Thymus (tissue), 11 donors: Measurements from ENCODE around the gene EFEMP2. TPM values are rescaled to one million over a fixed set of nuclear protein-coding genes. Genes with fewer than 3 reads are reported as not detected.

Experiments used
- DNase-seq, 9 donors: peaks; one replicate each; pipeline ENCODE4 v3.0.0-alpha.2; 2013; ENCODE audit warnings: low spot score in 9 of 9, low read depth in 6 of 9, missing footprints in 1 of 9
- H3K27ac ChIP-seq, 2 donors: one replicate each; pipeline ENCODE4 v1.5.1; 2013; ENCODE audit warnings: control low read depth in 1 of 2, low read depth in 1 of 2, low read length in 1 of 2, mild to moderate bottlenecking in 1 of 2, moderate library complexity in 1 of 2
- H3K27me3 ChIP-seq, 2 donors: one replicate each; pipeline ENCODE4 v1.5.1; 2013; ENCODE audit warnings: low read length in 1 of 2; ENCODE audit not compliant: control insufficient read depth in 2 of 2, insufficient read depth in 1 of 2
- H3K36me3 ChIP-seq, 2 donors: one replicate each; pipeline ENCODE4 v1.5.1; 2013; ENCODE audit warnings: low read length in 1 of 2, mild to moderate bottlenecking in 1 of 2, moderate library complexity in 1 of 2; ENCODE audit not compliant: control insufficient read depth in 2 of 2, insufficient read depth in 2 of 2
- H3K4me1 ChIP-seq, 2 donors: one replicate each; pipeline ENCODE4 v1.5.1; 2013; ENCODE audit warnings: low read length in 2 of 2; ENCODE audit not compliant: control insufficient read depth in 2 of 2, insufficient read depth in 2 of 2
- H3K4me3 ChIP-seq, 2 donors: one replicate each; pipeline ENCODE4 v1.5.1; 2013; ENCODE audit warnings: low read length in 2 of 2, control low read depth in 1 of 2, mild to moderate bottlenecking in 1 of 2
- H3K9me3 ChIP-seq, 2 donors: one replicate each; pipeline ENCODE4 v1.5.1; 2013; ENCODE audit warnings: low read length in 1 of 2, mild to moderate bottlenecking in 1 of 2; ENCODE audit not compliant: control insufficient read depth in 2 of 2, insufficient read depth in 1 of 2
- WGBS: extraction: QIAGEN DNeasy Blood & Tissue Kit; methylation state at CpG from one replicate; pipeline ENCODE4 v1.1.7; 2013; 5-methylcytosine and 5-hydroxymethylcytosine counted together
- polyA plus RNA-seq: library from polyadenylated mRNA; stranded (reverse); fragments of 200-250 nt; gene quantifications from one replicate; pipeline ENCODE4 v1.2.3, GENCODE V29; 2013
- total RNA-seq: library from RNA; stranded (reverse); fragments of 120-200 nt; gene quantifications from one replicate; pipeline ENCODE4 v1.2.4, GENCODE V29; 2013
- donor health status: healthy.

EFEMP2 gene
- total and polyA plus RNA-seq, 2 donors = 11.9 to 41.8 TPM

GRCh38 chr11:65883058-65883761 is 10.6 kb upstream of the EFEMP2 start:
- peaks cover 26 to 50% of the 10 kb centered on the region in 2 donors for H3K36me3 ChIP-seq
- peaks cover 0 to 12% of the 10 kb centered on the region in 2 donors for H3K9me3 ChIP-seq
- H3K27me3 ChIP-seq = no peaks in the 10 kb centered on the region
- DNase-seq = no peak
- H3K4me1 ChIP-seq = peaks cover 0 to 37% of the 10 kb centered on the region in 2 donors
- 96% methylated on average over 13 of the region's 13 CpGs for WGBS
- no peak overlapping the region for H3K4me3 ChIP-seq
- H3K27ac ChIP-seq = no peak overlapping the region

DNA sequence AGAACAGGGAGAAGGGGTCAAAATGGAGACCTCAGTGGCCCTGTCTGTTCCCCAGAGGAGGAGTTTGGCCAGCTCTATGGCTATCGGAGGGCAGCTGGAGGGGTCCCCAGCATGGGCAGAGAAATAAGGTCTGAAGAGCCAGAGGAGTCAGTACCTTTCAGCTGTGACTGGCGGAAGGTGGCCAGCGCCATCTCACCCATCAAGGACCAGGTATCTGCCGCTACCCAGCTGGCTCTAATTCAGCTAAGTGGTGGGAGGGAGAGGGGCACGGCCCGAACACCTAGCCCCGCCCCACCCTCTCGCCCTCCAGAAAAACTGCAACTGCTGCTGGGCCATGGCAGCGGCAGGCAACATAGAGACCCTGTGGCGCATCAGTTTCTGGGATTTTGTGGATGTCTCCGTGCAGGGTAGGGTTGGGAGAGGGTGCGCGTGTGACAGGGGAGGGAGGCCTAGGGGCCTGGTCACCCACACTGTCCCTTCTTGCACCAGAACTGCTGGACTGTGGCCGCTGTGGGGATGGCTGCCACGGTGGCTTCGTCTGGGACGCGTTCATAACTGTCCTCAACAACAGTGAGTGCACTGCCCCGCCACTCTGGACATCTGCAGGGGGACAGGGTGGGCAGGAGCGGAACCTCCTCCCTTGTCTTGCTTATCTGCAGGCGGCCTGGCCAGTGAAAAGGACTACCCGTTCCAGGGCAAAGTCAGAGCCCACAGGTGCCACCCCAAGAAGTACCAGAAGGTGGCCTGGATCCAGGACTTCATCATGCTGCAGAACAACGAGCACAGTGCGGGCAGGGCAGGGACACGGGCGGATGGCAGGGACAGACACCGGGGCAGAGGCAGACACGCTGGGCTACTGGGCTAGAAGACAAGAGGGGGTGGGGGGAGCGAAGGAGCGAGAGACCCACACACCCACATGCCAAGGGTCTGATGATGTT is 9.8 kb upstream of the EFEMP2 start:
- Histone ChIP-seq H3K27me3 (no peaks in the 10 kb centered on the region), H3K27ac (no peak overlapping the region), H3K4me3 (no peak overlapping the region), H3K4me1 (peaks cover 0 to 29% of the 10 kb centered on the region in 2 donors), H3K9me3 (peaks cover 0 to 5% of the 10 kb centered on the region in 2 donors), H3K36me3 (peaks cover 26 to 50% of the 10 kb centered on the region in 2 donors)
- 98% methylated on average over 30 of the region's 30 CpGs for whole genome bisulfite sequencing
- no peak for DNase-seq

DNA sequence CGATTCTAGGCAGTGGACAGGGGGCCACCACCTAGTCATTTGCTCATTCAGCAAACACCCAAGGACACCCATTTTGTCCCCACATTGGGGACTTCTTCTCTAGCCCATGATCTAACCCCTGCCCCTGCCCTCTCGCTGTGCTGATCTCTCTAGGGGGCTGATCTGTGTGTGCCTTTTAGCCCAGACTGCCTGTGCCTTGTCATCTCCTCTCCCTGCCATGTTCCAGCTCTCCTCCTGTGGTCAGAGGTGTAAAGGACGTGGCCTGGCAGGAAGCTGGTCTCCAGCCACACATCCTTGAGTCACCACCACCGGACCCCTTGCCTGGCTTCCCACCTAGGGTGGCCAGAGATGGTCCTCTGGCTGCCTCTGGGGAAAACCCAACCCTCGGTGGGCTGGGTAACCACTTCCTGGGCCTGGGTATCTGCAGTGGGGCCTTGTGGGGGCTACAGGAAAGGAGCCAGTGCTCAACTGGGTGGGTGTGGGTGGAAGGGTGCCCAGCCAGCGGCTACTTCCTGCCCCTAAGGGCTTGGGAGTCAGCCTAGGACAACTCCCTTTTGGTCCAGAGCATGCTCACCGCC is 8.3 kb upstream of the EFEMP2 start:
- Histone ChIP-seq H3K4me3 (no peak overlapping the region), H3K27me3 (no peaks in the 10 kb centered on the region), H3K36me3 (peaks cover 23 to 40% of the 10 kb centered on the region in 2 donors), H3K9me3 (peaks cover 0 to 5% of the 10 kb centered on the region in 2 donors), H3K4me1 (peaks cover 0 to 25% of the 10 kb centered on the region in 2 donors), H3K27ac (no peak overlapping the region)
- DNase-seq = no peak
- 47% methylated on average over 7 of the region's 7 CpGs for WGBS

DNA sequence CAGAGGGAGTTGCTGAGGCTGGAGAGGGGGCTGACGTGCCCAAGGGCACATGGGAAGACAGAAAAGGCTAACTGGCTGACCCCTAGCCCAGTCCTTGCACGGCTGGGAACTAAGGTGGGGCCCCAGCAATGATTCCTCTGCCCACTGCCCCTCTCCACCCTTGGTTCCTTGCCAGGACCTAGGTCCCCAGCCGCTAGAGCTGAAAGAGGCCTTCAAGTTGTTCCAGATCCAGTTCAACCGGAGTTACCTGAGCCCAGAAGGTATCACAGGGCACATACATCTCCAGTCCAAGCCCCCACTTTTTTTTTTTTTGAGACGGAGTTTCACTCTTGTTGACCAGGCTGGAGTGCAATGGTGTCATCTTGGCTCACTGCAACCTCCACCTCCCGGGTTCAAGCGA is 7.4 kb upstream of the EFEMP2 start:
- H3K4me3 ChIP-seq = no peak overlapping the region

DNA sequence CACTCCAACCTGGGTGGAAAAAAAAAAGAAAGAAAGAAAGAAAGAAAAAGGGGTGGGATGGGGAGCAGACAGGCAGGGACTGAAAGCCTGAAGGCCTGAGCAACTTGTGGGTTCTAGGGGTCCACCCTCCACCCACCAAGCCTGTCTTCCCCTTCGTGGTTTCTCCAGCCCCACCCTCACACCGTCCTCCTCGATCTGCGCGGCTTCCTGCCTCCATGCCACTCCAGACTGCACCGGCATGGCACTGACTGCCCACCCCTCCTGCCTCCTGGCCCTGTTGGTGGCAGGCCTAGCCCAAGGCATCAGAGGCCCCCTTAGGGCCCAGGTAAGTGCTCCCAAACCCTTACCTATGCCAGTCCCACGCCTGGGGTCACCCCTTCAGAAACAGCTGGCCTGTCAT is 7.0 kb upstream of the EFEMP2 start, which contains the start of gene CTSW:
CTSW (plus strand) TSS at position 221 of the 400 bp plus-strand sequence; CDS start at position 239, 18 bp downstream.
- Histone ChIP-seq H3K27ac (peak within 1 kb of the TSS in 1 of 2 donors; percentile 8), H3K4me1 (peaks cover 0 to 19% of the 10 kb centered on the region in 2 donors), H3K36me3 (peaks cover 19 to 28% of the 10 kb centered on the region in 2 donors), H3K9me3 (peaks cover 0 to 5% of the 10 kb centered on the region in 2 donors), H3K27me3 (no peaks in the 10 kb centered on the region), H3K4me3 (no peak within 1 kb of the TSS)
- 8% methylated on average over 7 of the region's 7 CpGs for whole genome bisulfite sequencing
- peak in 1 of 9 donors; percentile 45 for DNase-seq

More for the DNA sequence above, 7.4 kb upstream of the EFEMP2 start:
- peaks cover 0 to 23% of the 10 kb centered on the region in 2 donors for H3K4me1 ChIP-seq
- 83% methylated on average over 7 of the region's 7 CpGs for WGBS
- H3K9me3 ChIP-seq = peaks cover 0 to 5% of the 10 kb centered on the region in 2 donors
- H3K27me3 ChIP-seq = no peaks in the 10 kb centered on the region
- H3K36me3 ChIP-seq = peaks cover 19 to 32% of the 10 kb centered on the region in 2 donors
- no peak for DNase-seq
- H3K27ac ChIP-seq = no peak overlapping the region

DNA sequence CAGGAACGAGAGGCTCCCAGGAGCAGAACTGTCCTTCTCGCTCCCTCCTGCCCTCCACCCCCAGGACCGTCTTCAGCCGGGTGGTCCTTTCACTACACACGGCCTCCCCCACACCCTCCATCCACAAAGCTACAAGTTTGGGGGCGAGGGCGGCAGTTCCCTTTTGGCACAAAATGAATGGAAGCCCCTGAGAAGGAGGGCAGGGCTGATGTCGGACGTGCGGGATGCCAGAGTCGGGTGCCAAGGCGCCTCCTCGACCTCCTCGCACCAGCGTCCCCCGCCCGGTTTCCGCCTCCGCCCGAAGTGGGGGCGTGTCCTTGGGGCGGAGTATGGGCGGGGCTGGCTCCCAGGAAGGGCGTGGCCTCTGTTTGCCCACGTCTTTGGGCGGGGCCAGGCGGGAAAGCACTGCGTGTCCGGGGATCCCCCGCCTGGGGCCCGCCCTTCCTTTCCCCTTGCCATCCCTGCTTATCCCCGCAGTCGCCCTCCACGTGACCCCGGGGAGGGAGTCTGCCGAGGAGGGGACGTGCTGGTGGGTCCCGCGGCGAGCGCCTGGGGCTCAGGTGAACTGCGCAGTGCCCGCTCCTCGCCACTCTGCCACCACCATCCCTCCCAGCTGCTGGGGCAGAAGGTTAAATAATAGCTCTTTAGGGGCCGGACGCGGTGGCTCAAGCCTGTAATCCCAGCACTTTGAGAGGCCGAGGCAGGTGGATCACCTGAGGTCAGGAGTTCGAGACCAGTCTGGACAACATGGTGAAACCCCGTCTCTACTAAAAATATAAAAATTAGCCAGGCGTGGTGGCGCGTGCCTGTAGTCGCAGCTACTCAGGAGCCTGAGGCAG is 937 bp upstream of the EFEMP2 start:
- Histone ChIP-seq H3K27me3 (peaks cover 11 to 42% of the 10 kb centered on the region in 2 donors), H3K4me3 (peak overlapping the region; percentile 49 to 62), H3K27ac (peak overlapping the region; percentile 23 to 61), H3K4me1 (peaks cover 10 to 15% of the 10 kb centered on the region in 2 donors), H3K36me3 (peaks cover 0 to 1% of the 10 kb centered on the region in 2 donors), H3K9me3 (no peaks in the 10 kb centered on the region)
- peak; percentile 73 to 95 (median 88) for DNase-seq
- WGBS = 9% methylated on average over 54 of the region's 54 CpGs

DNA sequence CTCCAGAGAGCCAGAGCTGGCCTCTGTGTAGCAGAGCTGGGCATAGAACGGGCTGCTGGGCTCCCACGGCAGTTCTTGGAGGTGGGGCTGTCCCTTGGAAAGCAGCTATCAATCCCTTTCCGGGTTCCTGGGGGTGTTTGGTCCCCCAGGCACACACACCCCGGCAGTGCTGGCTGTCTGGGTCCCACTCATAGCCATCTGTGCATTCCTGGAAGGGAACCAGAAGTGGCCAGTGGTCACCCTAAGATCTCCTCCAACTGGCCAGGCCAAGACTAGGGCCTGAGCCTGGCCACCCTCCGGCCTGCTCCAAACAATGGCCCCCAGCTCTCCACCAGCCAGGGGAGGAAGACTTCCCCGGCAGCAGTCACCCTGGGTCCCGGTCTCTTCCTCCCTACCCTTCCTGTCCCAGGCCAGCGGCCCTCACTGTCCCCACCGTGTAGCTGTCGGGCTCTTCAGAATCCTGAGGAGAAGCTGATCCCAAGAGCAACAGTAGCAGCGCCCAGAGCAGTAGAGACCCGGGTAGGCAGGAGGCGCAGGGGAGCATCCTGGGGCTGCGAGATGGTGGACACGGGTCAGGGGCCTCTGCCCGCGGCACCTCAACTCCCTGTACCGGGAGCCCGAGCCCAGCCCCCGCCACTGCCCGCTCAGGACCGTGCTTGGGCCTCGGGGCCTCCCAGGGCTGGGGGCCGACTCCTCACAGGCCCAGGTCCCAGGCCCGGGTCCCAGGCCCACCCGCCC is 620 bp downstream of the EFEMP2 start:
- H3K27me3 ChIP-seq = peaks cover 11 to 42% of the 10 kb centered on the region in 2 donors
- peaks cover 10 to 20% of the 10 kb centered on the region in 2 donors for H3K4me1 ChIP-seq
- no peaks in the 10 kb centered on the region for H3K9me3 ChIP-seq
- peak overlapping the region; percentile 16 to 62 for H3K4me3 ChIP-seq
- peaks cover 5 to 15% of the 10 kb centered on the region in 2 donors for H3K36me3 ChIP-seq
- 84% methylated on average over 26 of the region's 26 CpGs for WGBS
- no peak for DNase-seq
- peak overlapping the region in 1 of 2 donors; percentile 7 for H3K27ac ChIP-seq
